ENCODE measurements around the gene DNAAF8.

DNAAF8 gene

GRCh38 chr16:4748682-4749411, 14.5 kb downstream of the DNAAF8 start:
- H3K4me1 ChIP-seq (ENCODE audit: low read depth, poor library complexity, severe bottlenecking), result no peaks in the 10 kb centered on the region
- H3K36me3 ChIP-seq (ENCODE audit: insufficient read depth), result no peaks in the 10 kb centered on the region
- no peaks in the 10 kb centered on the region for H3K79me2 ChIP-seq (ENCODE audit: insufficient read depth, low read depth)
- no peak for TF ChIP-seq CTCF (conservative IDR thresholded peaks at IDR 0.05; ENCODE audit: low read depth, low read length)
- H3K27me3 ChIP-seq (ENCODE audit: insufficient read depth, low read depth), result no peaks in the 10 kb centered on the region
- H3K9ac ChIP-seq, result no peak overlapping the region
- H3K4me2 ChIP-seq, result no peak overlapping the region
- H4K20me1 ChIP-seq (ENCODE audit: insufficient read depth), result no peaks in the 10 kb centered on the region
- H3K27ac ChIP-seq, result no peak overlapping the region
- H2AFZ ChIP-seq (ENCODE audit: low read depth), result no peak overlapping the region
- no peak overlapping the region for H3K4me3 ChIP-seq (IDR thresholded peaks at IDR 0.05; ENCODE audit: insufficient read depth, low read depth, low read length)

GRCh38 chr16:4749700-4750257, 15.4 kb downstream of the DNAAF8 start:
- Histone ChIP-seq H3K27ac (no peak overlapping the region), H2AFZ (ENCODE audit: low read depth) (no peak overlapping the region)
- no peak for TF ChIP-seq CTCF (conservative IDR thresholded peaks at IDR 0.05; ENCODE audit: low read depth, low read length)

GRCh38 chr16:4750896-4751295, 16.6 kb downstream of the DNAAF8 start:
- Histone ChIP-seq H4K20me1 (ENCODE audit: insufficient read depth) (no peaks in the 10 kb centered on the region), H3K4me2 (no peak overlapping the region), H3K27me3 (ENCODE audit: insufficient read depth, low read depth) (no peaks in the 10 kb centered on the region), H3K9ac (no peak overlapping the region), H3K4me1 (ENCODE audit: low read depth, poor library complexity, severe bottlenecking) (no peaks in the 10 kb centered on the region), H3K27ac (no peak overlapping the region), H3K36me3 (ENCODE audit: insufficient read depth) (no peaks in the 10 kb centered on the region), H3K4me3 (IDR thresholded peaks at IDR 0.05; ENCODE audit: insufficient read depth, low read depth, low read length) (no peak overlapping the region), H2AFZ (ENCODE audit: low read depth) (no peak overlapping the region), H3K79me2 (ENCODE audit: insufficient read depth, low read depth) (no peaks in the 10 kb centered on the region)
- no peak for TF ChIP-seq CTCF (conservative IDR thresholded peaks at IDR 0.05; ENCODE audit: low read depth, low read length)

More at GRCh38 chr16:4749700-4750257, 15.4 kb downstream of the DNAAF8 start:
- no peaks in the 10 kb centered on the region for H4K20me1 ChIP-seq (ENCODE audit: insufficient read depth)
- no peaks in the 10 kb centered on the region for H3K79me2 ChIP-seq (ENCODE audit: insufficient read depth, low read depth)
- H3K36me3 ChIP-seq (ENCODE audit: insufficient read depth), result no peaks in the 10 kb centered on the region
- H3K4me1 ChIP-seq (ENCODE audit: low read depth, poor library complexity, severe bottlenecking), result no peaks in the 10 kb centered on the region
- no peak overlapping the region for H3K9ac ChIP-seq
- no peak overlapping the region for H3K4me3 ChIP-seq (IDR thresholded peaks at IDR 0.05; ENCODE audit: insufficient read depth, low read depth, low read length)
- H3K4me2 ChIP-seq, result no peak overlapping the region
- H3K27me3 ChIP-seq (ENCODE audit: insufficient read depth, low read depth), result no peaks in the 10 kb centered on the region

- Histone ChIP-seq H3K27ac (no peak overlapping the region), H3K9ac (no peak overlapping the region), H3K36me3 (ENCODE audit: insufficient read depth) (no peaks in the 10 kb centered on the region), H4K20me1 (ENCODE audit: insufficient read depth) (no peaks in the 10 kb centered on the region), H2AFZ (ENCODE audit: low read depth) (no peak overlapping the region), H3K27me3 (ENCODE audit: insufficient read depth, low read depth) (no peaks in the 10 kb centered on the region), H3K4me2 (no peak overlapping the region), H3K4me1 (ENCODE audit: low read depth, poor library complexity, severe bottlenecking) (no peaks in the 10 kb centered on the region), H3K4me3 (IDR thresholded peaks at IDR 0.05; ENCODE audit: insufficient read depth, low read depth, low read length) (no peak overlapping the region), H3K79me2 (ENCODE audit: insufficient read depth, low read depth) (no peaks in the 10 kb centered on the region)
- TF ChIP-seq CTCF (conservative IDR thresholded peaks at IDR 0.05; ENCODE audit: low read depth, low read length), result no peak
Observed at GRCh38 chr16:4752351-4753100, 18.2 kb downstream of the DNAAF8 start.
